ENCODE results near the gene CACNA1A.

DNA sequence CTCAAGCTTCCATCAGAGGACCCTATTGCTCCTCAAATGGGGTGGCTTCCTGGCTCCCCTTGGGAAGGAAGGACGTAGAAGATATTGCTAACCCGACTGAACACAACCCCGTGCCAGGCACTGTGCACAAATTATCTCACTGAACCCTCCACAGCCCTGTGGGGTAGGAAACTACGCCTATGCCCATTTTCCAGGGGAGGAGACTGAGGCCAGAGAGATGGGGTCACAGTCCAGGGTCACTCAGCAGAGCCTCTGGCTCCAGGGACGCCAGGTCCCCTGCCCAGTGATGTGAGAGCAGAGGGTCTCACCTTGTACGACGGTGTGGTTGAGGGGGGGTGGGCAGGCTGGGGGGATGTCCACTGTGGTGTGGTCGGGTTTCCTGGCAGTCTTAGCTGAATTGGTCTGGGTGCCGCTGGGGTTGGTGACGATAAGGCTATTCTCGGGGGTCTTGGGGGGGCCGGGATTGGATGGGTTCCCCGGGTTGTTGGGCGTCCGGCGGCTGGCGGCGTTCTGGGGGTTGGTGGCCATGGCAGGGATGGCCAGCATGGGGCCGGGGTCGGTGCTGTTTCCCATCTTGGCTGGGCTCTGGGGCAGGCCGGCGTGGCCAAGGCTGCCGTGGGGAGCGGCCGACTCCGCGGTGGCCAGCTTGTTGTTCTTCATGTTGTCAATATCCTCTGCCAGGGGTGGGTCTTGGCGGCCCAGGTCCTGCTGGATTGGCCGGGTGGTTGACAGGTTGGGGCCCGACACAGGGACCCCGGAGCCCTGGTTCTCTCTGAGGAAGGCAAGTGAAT, 219.9 kb downstream of the CACNA1A start:
- TF ChIP-seq, protein P1, sequence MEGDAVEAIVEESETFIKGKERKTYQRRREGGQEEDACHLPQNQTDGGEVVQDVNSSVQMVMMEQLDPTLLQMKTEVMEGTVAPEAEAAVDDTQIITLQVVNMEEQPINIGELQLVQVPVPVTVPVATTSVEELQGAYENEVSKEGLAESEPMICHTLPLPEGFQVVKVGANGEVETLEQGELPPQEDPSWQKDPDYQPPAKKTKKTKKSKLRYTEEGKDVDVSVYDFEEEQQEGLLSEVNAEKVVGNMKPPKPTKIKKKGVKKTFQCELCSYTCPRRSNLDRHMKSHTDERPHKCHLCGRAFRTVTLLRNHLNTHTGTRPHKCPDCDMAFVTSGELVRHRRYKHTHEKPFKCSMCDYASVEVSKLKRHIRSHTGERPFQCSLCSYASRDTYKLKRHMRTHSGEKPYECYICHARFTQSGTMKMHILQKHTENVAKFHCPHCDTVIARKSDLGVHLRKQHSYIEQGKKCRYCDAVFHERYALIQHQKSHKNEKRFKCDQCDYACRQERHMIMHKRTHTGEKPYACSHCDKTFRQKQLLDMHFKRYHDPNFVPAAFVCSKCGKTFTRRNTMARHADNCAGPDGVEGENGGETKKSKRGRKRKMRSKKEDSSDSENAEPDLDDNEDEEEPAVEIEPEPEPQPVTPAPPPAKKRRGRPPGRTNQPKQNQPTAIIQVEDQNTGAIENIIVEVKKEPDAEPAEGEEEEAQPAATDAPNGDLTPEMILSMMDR (IDR thresholded peaks at IDR 0.05), result no peak
- TF ChIP-seq POLR2A (IDR thresholded peaks at IDR 0.05), result no peak

All from esophagus squamous epithelium (tissue), 4 donors.